Measurements from ENCODE around the gene DPP6.

- TF ChIP-seq HDAC2 (IDR thresholded peaks at IDR 0.05) (no peak), CTCF (IDR thresholded peaks at IDR 0.05 in 2 of 3, conservative IDR thresholded peaks at IDR 0.05 in 1 of 3; ENCODE audit: insufficient read depth in 2 of 3, low read depth in 1 of 3, low read length in 3 of 3) (no peak), ZNF77 (CRISPR knock-in tag; IDR thresholded peaks at IDR 0.05) (no peak), ZNF280B (CRISPR knock-in tag; IDR thresholded peaks at IDR 0.05) (no peak), PYGO2 (tag; IDR thresholded peaks at IDR 0.05) (no peak), HNRNPUL1 (IDR thresholded peaks at IDR 0.05; ENCODE audit: low read length) (no peak), ZBTB5 (IDR thresholded peaks at IDR 0.05) (no peak), TBP (optimal IDR thresholded peaks at IDR 0.05; ENCODE audit: low read depth, low read length) (no peak), FOXK2 (conservative IDR thresholded peaks at IDR 0.05 in 1 of 2, IDR thresholded peaks at IDR 0.05 in 1 of 2; ENCODE audit: low read depth in 2 of 2) (no peak), MTF1 (CRISPR knock-in tag; IDR thresholded peaks at IDR 0.05; ENCODE audit: borderline replicate concordance) (no peak), EZH2 (IDR thresholded peaks at IDR 0.05; ENCODE audit: borderline replicate concordance, low read depth, low read length) (no peak), GATAD2B (IDR thresholded peaks at IDR 0.05; ENCODE audit: borderline replicate concordance) (no peak), FOXP4 (CRISPR knock-in tag; IDR thresholded peaks at IDR 0.05; ENCODE audit: borderline replicate concordance) (no peak)
- TF ChIP-seq, protein P1, sequence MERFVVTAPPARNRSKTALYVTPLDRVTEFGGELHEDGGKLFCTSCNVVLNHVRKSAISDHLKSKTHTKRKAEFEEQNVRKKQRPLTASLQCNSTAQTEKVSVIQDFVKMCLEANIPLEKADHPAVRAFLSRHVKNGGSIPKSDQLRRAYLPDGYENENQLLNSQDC (CRISPR knock-in tag; IDR thresholded peaks at IDR 0.05) = no peak
Measured at GRCh38 chr7:154912871-154913637, 860.9 kb downstream of the DPP6 start.
